Common myeloid progenitor, CD34-positive (primary cell): Measurements from ENCODE around the gene MPP7.
"Not testable (repeated sequence)": the region's sequence is repeated elsewhere in the genome, so short reads cannot be mapped to it uniquely, and the experiment has no call there.

ENCODE experiments used
- CTCF ChIA-PET: fragments of 350-600 bp; sonication (Branson Sonifier 250); formaldehyde crosslinking; loops from one replicate; lab custom pipeline; 2021; ENCODE audit warnings: antibody characterized with exemption; lab: Charles Lee
- POLR2A ChIA-PET: fragments of 350-600 bp; sonication (Branson Sonifier 250); formaldehyde crosslinking; loops from one replicate; lab custom pipeline; 2021; ENCODE audit warnings: antibody characterized with exemption; lab: Charles Lee
- DNase-seq, 3 donors: peaks; one replicate each; pipeline versions ENCODE4 v3.0.0 to v3.0.0-alpha.2; 2013
- H3K27ac ChIP-seq, 2 experiments: 1 replicate in 1 of 2; 2 replicates in 1 of 2; pipeline ENCODE4 v1.7.0; 2013; ENCODE audit warnings: inconsistent platforms in 2 of 2, low read length in 2 of 2, mild to moderate bottlenecking in 2 of 2, low read depth in 1 of 2, moderate library complexity in 1 of 2; ENCODE audit not compliant: severe bottlenecking in 2 of 2, insufficient read depth in 1 of 2, poor library complexity in 1 of 2
- H3K27me3 ChIP-seq, 5 experiments: replicated peaks in 2 of 5; 1 replicate in 3 of 5; 2 replicates in 2 of 5; pipeline versions ENCODE4 v1.6.1 to v1.7.0; 2013; ENCODE audit warnings: low read length in 4 of 5, mild to moderate bottlenecking in 2 of 5, moderate library complexity in 2 of 5, inconsistent platforms in 1 of 5; ENCODE audit not compliant: insufficient read depth in 5 of 5, control insufficient read depth in 4 of 5
- H3K36me3 ChIP-seq, 4 experiments: 1 replicate in 2 of 4; 2 replicates in 2 of 4; pipeline versions ENCODE4 v1.6.1 to v1.7.0; 2013; ENCODE audit warnings: low read length in 3 of 4, control low read depth in 1 of 4, mild to moderate bottlenecking in 1 of 4; ENCODE audit not compliant: control insufficient read depth in 4 of 4, insufficient read depth in 4 of 4
- H3K4me1 ChIP-seq, 4 experiments: 1 replicate in 3 of 4; 2 replicates in 1 of 4; pipeline versions ENCODE4 v1.6.1 to v1.7.1; 2013; ENCODE audit warnings: low read length in 3 of 4, mild to moderate bottlenecking in 3 of 4, control low read depth in 1 of 4, inconsistent platforms in 1 of 4, moderate library complexity in 1 of 4; ENCODE audit not compliant: control insufficient read depth in 4 of 4, insufficient read depth in 4 of 4; ENCODE audit errors: control extremely low read depth in 1 of 4
- H3K4me3 ChIP-seq, 7 experiments: 1 replicate in 4 of 7; 2 replicates in 3 of 7; pipeline versions ENCODE4 v1.5.1 to v1.7.0; 2013; ENCODE audit warnings: mild to moderate bottlenecking in 7 of 7, low read length in 6 of 7, moderate library complexity in 6 of 7, inconsistent platforms in 2 of 7, low read depth in 2 of 7, control low read depth in 1 of 7; ENCODE audit not compliant: insufficient read depth in 4 of 7, control insufficient read depth in 1 of 7; ENCODE audit errors: extremely low read depth in 1 of 7
- H3K9me3 ChIP-seq, 5 experiments: 1 replicate in 4 of 5; 2 replicates in 1 of 5; pipeline versions ENCODE4 v1.6.1 to v1.7.1; 2013; ENCODE audit warnings: low read length in 4 of 5, mild to moderate bottlenecking in 2 of 5, inconsistent platforms in 1 of 5, low read depth in 1 of 5, moderate library complexity in 1 of 5; ENCODE audit not compliant: control insufficient read depth in 4 of 5, insufficient read depth in 2 of 5; ENCODE audit errors: control extremely low read depth in 1 of 5
- WGBS: methylation state at CpG from one replicate; pipeline ENCODE4 v1.1.5; 2013; ENCODE audit not compliant: insufficient coverage; 5-methylcytosine and 5-hydroxymethylcytosine counted together

MPP7 gene

GRCh38 chr10:28320090-28320489 is 17.2 kb upstream of the MPP7 start:
- Histone ChIP-seq H3K4me3 (no peak overlapping the region), H3K27ac (no peak overlapping the region), H3K4me1 (peaks cover 0 to 2% (median under 1%) of the 10 kb centered on the region in 4 experiments), H3K27me3 (no peaks in the 10 kb centered on the region), H3K36me3 (no peaks in the 10 kb centered on the region), H3K9me3 (no peaks in the 10 kb centered on the region)
- POLR2A ChIA-PET: no interaction called here
- no peak for DNase-seq
- 100% methylated on average over 3 of the region's 3 CpGs for WGBS
- CTCF ChIA-PET: interaction anchor here (1.0 to 2.6 kb wide), 3 partner anchors 9 to 16 kb away, joined by 3 to 9 read pairs (median 4); no protein-coding TSS in a partner anchor

GRCh38 chr10:28319061-28319460 is 16.2 kb upstream of the MPP7 start:
- H3K4me3 ChIP-seq, POLR2A ChIA-PET, H3K27me3 ChIP-seq, H3K36me3 ChIP-seq, H3K27ac ChIP-seq, DNase-seq, H3K4me1 ChIP-seq, H3K9me3 ChIP-seq: not testable (repeated sequence)
- CTCF ChIA-PET: interaction anchor here (0.6 to 2.6 kb wide), 5 partner anchors 8 to 1067 kb away, joined by 3 to 9 read pairs (median 4); no protein-coding TSS in a partner anchor

- CTCF ChIA-PET: interaction anchor here (0.6 to 1.0 kb wide), 3 partner anchors 8 to 1067 kb away, joined by 3 to 5 read pairs (median 3); partner anchors contain the start of gene MPP7
- no peak for DNase-seq
- Histone ChIP-seq H3K4me3 (no peak overlapping the region), H3K36me3 (no peaks in the 10 kb centered on the region), H3K27ac (no peak overlapping the region), H3K27me3 (no peaks in the 10 kb centered on the region), H3K9me3 (no peaks in the 10 kb centered on the region), H3K4me1 (peaks cover 0 to 2% (median under 1%) of the 10 kb centered on the region in 4 experiments)
- POLR2A ChIA-PET: no interaction called here
- no CpG with 5 or more reads among the region's 1 CpG for WGBS
Measured at GRCh38 chr10:28318626-28319025, 15.8 kb upstream of the MPP7 start.

- peaks cover 0 to 2% (median under 1%) of the 10 kb centered on the region in 4 experiments for H3K4me1 ChIP-seq
- CTCF ChIA-PET: interaction anchor here (0.8 to 1.9 kb wide), 4 partner anchors 9 to 14 kb away, joined by 3 to 4 read pairs (median 3); partner anchors contain the start of gene MPP7
Measured at GRCh38 chr10:28317760-28318159, 14.9 kb upstream of the MPP7 start.

GRCh38 chr10:28316696-28317095 is 13.8 kb upstream of the MPP7 start:
- DNase-seq: no peak
- H3K36me3 ChIP-seq: no peaks in the 10 kb centered on the region
- ChIA-PET CTCF (interaction anchor here (0.7 to 1.9 kb wide), 6 partner anchors 10 to 35 kb away, joined by 3 to 4 read pairs (median 3); partner anchors contain the start of gene MPP7), POLR2A (no interaction called here)
- 49% methylated on average over 4 of the region's 5 CpGs for WGBS
- H3K27me3 ChIP-seq: no peaks in the 10 kb centered on the region
- H3K4me3 ChIP-seq: no peak overlapping the region
- H3K27ac ChIP-seq: no peak overlapping the region
- no peaks in the 10 kb centered on the region for H3K9me3 ChIP-seq
- peaks cover 0 to 2% (median under 1%) of the 10 kb centered on the region in 4 experiments for H3K4me1 ChIP-seq

More at GRCh38 chr10:28317760-28318159, 14.9 kb upstream of the MPP7 start:
- Histone ChIP-seq H3K9me3 (no peaks in the 10 kb centered on the region), H3K27me3 (no peaks in the 10 kb centered on the region), H3K36me3 (no peaks in the 10 kb centered on the region), H3K27ac (no peak overlapping the region), H3K4me3 (no peak overlapping the region)
- POLR2A ChIA-PET: no interaction called here
- WGBS: 97% methylated on average over 5 of the region's 7 CpGs
- DNase-seq: no peak

- ChIA-PET CTCF (interaction anchor here (1.4 kb wide), 1 partner anchor 11 kb away, joined by 3 read pairs; no protein-coding TSS in a partner anchor), POLR2A (no interaction called here)
- WGBS: 60% methylated on average over 1 of the region's 4 CpGs
- Histone ChIP-seq H3K4me1 (peaks cover 0 to 2% (median under 1%) of the 10 kb centered on the region in 4 experiments), H3K27ac (no peak overlapping the region), H3K36me3 (no peaks in the 10 kb centered on the region), H3K27me3 (no peaks in the 10 kb centered on the region), H3K4me3 (no peak overlapping the region), H3K9me3 (no peaks in the 10 kb centered on the region)
- DNase-seq: no peak
Measured at GRCh38 chr10:28315140-28315539, 12.3 kb upstream of the MPP7 start.

GRCh38 chr10:28314211-28314610 is 11.3 kb upstream of the MPP7 start:
- CTCF ChIA-PET: interaction anchor here (0.7 to 1.4 kb wide), 3 partner anchors 10 to 12 kb away, joined by 3 to 4 read pairs (median 3); no protein-coding TSS in a partner anchor
- H3K4me1 ChIP-seq: peaks cover 0 to 2% (median under 1%) of the 10 kb centered on the region in 4 experiments
- no peak overlapping the region for H3K27ac ChIP-seq
- no peaks in the 10 kb centered on the region for H3K9me3 ChIP-seq
- WGBS: 92% methylated on average over 5 of the region's 5 CpGs
- POLR2A ChIA-PET: no interaction called here
- H3K4me3 ChIP-seq: no peak overlapping the region
- no peaks in the 10 kb centered on the region for H3K27me3 ChIP-seq
- no peaks in the 10 kb centered on the region for H3K36me3 ChIP-seq
- DNase-seq: no peak
